GM04504 (cell line): ENCODE measurements around the gene KLHL42.
"Not testable (repeated sequence)": the region's sequence is repeated elsewhere in the genome, so short reads cannot be mapped to it uniquely, and the experiment has no call there.

Experiments
- DNase-seq: peaks from one replicate; pipeline ENCODE4 v3.0.0-alpha.2; 2012; ENCODE audit warnings: low read depth

Gene KLHL42

GRCh38 chr12:27779920-27780611 is at the start of gene KLHL42, which contains the start of gene MANSC4:
Gene KLHL42 (plus strand): TSS chr12:27780233. CDS start chr12:27780331, 98 bp downstream.
Gene MANSC4 (minus strand): TSS chr12:27780236. CDS start chr12:27771276, 8,960 bp downstream.
- DNase-seq, result peak; percentile 51

DNA sequence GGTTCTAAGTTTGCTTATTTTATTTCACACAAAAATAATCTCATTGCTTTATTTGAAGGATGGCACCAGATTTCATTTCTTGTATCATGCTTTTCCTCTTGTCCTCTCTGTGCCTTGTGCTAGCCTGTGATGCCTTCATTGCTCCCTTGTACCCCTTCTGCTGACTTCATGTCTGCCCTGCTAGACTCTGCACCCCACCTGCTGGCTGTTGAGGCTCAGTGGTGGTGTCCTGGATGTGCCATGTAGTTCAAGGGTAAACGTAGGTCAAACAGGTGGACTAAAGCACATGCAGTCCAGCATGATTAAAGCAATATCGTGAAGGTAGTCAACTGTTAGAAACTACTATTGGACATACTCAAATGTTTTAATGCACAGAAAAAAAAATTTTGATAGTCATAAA is 47.8 kb upstream of the KLHL42 start:
- DNase-seq, result no peak

GRCh38 chr12:27733052-27733656 is 46.9 kb upstream of the KLHL42 start:
- DNase-seq, result no peak

DNA sequence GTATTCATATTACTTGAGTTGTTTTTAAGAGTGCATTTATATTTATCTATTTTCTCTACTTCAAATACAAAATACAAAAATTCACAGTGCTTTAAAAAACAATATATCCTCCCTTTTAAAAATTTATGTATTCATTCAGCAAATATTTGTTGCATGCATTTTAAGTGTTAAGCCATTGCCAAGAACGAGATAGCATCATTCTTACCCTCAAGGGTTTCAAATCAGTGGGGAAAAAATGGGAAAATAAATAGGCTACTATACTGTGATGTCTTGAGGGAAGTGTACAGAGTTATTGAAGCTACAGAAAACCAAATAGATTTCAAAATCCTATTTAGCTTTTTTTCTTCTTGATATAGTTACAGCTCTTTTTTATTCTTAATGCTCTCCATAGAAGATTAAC is 46.2 kb upstream of the KLHL42 start:
- no peak for DNase-seq

DNA sequence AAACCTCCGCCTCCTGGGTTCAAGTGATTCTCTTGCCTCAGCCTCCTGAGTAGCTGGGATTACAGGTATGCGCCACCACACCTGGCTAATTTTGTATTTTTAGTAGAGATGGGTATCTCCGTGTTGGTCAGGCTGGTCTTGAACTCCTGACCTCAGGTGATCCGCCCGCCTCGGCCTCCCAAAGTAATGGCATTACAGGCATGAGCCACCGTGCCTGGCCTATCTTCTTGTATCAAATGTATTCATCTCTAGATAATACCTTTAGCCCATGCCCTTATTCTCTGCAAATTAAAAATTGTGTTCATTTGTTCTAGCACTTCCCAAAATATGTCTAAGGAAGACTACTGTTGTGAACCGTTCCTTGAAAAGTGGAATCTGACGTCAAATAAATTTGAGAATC is 45.7 kb upstream of the KLHL42 start:
- DNase-seq, result not testable (repeated sequence)

DNA sequence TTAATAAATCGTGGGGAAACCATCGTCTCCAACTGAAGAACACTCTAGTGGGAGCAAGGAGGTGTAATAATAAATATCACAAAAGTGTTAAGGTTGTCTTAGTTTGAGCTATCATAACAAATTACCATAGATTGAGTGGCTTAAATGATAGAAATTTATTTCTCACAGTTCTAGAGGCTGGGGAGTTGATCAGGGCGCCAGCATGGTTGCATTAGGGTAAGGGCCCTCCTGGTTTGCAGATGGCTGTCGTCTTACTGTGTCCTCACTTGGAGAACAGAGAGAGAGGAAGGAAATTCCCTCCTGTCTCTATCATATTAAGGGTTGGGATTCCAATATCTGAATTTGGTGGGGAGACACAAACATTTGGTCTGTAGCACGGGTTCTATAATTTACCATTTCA is 36.4 kb upstream of the KLHL42 start:
- no peak for DNase-seq

DNA sequence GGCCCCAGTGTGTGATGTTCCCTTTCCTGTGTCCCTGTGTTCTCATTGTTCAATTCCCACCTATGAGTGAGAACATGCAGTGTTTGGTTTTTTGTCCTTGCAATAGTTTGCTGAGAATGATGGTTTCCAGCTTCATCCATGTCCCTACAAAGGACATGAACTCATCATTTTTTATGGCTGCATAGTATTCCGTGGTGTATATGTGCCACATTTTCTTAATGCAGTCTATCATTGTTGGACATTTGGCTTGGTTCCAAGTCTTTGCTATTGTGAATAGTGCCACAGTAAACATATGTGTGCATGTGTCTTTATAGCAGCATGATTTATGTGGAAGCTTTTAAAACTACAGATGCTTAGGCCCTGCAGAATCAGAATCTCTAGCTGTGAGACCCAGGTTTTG is 34.3 kb upstream of the KLHL42 start:
- DNase-seq, result not testable (repeated sequence)

DNA sequence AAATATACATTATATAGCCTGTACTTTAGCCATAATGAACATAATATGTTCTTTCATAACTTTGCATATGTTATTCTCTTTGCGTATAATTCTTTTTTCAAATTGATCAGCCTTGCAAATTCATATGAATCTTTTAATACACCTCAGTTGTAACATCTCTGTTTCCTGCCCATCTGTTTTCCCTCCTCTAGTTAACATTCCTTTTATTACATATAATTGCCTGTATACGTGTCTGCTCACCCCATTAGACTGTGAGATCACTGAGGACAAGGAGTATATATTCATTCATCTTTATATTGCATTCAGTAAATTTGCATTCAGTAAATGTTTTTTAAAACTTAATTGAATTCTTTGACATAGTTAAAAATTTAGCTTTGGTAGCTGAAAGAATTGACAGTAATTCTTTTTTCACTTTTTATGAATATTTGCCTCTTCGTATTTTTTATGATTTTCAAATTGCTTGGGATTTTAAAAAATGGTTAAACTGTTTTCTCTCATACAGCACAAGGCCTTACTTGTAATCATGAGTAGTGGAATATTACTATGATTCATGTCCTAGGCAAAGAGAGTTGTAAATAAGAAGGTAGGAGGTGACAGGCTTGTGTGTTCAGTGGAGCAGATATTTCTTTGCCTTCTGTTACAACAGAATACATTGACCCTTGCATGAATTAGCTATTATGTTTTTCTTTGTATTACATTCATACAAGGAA is 32.8 kb upstream of the KLHL42 start:
- DNase-seq, result no peak

DNA sequence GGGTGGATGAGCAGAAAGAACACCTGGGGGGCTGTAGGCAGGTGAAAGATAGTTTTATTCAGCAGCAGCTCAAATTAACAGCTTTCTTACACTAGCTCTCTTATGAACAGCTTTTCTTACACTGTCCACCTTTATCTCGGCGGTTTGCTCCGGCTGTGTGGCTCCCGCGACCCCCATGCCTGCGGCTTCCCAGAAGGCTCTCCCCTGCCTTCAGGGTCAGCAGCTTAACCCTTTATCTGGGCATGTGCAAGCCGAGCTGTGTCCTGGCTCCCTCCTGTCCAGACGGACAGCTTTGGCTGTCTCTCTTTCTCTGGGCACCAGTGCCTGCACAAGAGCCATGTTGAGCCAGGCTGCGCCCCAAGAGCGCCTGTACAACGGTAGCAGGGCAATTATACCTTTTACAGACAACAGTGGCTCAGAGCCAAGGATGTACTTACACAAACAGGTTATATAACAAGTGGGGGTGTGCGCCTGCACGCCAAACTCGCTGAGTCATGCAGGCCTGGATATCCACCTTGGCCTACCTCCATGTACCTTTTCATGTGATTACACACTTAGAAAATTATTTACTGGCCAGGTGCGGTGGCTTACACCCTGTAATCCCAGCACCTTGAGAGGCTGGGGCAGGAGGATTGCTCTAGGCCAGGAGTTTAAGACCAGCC is 28.5 kb upstream of the KLHL42 start:
- no peak for DNase-seq

DNA sequence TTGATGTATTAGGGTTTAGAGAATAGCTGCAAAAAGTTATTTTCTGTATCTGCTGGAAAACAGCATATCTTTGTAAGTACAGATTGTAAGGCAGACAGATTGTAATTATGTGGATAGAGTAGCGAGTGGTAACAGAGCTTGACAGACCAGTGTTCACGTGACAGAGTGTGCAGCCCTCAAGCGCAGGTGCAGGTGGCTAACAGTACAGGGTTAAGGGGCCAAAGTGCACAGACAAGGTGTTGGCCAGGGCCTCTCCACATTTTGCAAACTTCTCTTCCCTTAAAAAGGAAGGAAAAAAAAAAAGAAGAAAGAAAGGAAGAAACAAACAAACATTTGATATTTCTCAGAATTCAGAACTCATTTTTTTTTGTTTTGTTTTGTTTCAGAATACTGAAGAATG is 25.2 kb upstream of the KLHL42 start:
- DNase-seq, result no peak

GRCh38 chr12:27756670-27757195 is 23.3 kb upstream of the KLHL42 start:
- no peak for DNase-seq

- DNase-seq, result no peak
Observed at GRCh38 chr12:27762757-27763156, 17.3 kb upstream of the KLHL42 start.

GRCh38 chr12:27766587-27766986 is 13.4 kb upstream of the KLHL42 start:
- no peak for DNase-seq

- DNase-seq, result no peak
Observed at GRCh38 chr12:27769142-27769673, 10.8 kb upstream of the KLHL42 start.

DNA sequence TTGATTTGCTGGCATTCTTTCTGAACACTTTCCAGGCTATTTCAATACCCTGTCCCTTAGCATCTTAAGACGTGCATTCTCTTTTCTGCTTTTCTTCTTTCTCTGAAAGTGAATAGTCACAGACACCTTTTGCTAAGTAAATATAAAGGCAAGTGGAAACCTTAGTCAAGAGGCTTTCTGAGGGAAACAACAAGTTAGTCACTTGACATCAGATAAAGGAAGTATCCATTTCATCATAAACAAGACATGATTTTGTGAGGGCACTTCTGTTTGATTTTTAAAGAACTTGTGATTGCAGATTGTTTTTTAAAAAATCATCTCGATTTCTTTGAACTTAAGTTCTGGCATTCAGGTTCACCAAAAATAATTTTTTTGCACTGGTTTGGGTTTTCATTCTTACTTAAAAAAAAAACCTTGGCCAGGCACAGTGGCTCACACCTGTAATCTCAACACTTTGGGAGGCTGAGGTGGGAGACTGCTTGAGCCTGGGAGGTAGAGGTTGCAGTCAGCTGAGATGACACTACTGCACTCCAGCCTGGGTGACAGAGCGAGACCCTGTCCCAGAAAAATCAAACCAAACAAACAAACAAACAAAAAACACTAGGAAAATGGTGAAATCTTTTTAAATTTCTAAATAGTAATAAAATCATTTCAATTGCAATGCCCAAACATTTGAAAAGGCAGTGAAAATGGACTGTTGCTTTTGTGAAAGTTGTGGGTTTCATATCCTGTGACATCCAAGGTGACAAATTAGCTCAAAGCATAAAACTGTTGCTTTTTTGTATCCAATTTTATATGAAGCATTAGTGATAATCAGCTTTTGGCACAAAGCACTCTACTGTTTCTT is 8.3 kb upstream of the KLHL42 start:
- no peak for DNase-seq

- no peak for DNase-seq
Observed at GRCh38 chr12:27772328-27773049, 7.5 kb upstream of the KLHL42 start.

DNA sequence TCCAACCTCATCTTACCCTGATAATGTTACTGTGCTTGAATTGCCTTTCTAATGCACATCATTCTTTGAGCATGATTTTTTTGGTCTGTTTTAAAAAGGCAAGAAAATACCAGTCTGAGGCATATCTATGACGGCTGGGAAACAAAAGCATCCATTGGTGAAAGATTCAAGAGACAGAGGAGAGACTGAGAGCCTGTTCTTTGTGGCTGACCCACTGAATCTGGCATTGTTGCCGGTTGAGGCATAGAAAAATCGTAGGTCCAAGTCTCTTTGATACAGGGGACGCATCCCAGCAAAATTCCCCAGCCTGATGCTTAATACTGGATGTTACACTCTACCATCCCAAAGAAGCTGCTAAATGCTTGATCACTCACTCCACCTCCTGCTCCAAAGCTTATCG is 2.9 kb upstream of the KLHL42 start:
- no peak for DNase-seq

DNA sequence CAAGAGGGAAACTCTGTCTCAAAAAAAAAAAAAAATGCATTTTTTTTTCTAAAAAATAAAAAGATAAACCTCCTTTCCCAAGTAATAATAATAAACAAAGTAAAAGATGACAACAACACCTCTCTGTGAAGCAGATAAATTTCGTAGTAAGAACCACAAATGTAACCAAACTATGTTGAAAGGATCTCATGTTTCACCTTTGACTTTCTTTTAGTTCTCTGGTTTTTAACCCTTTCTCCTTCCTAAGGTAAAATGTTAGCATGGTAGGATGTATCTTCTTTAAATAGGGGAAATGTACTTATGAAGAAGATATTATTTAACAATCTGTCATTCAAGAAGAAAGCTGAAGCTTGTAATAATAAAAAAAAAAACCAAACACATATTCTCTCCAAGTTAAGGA is 1.8 kb upstream of the KLHL42 start:
- DNase-seq, result no peak

GRCh38 chr12:27779416-27779919 is 565 bp upstream of the KLHL42 start:
- DNase-seq, result no peak
